ENCODE data around the gene BTBD10. TPM values are rescaled to one million over a fixed set of nuclear protein-coding genes. Genes with fewer than 3 reads are reported as not detected.

Gene BTBD10
- total RNA-seq, 1 experiment from 2014 or later, result 18.4 TPM

DNA sequence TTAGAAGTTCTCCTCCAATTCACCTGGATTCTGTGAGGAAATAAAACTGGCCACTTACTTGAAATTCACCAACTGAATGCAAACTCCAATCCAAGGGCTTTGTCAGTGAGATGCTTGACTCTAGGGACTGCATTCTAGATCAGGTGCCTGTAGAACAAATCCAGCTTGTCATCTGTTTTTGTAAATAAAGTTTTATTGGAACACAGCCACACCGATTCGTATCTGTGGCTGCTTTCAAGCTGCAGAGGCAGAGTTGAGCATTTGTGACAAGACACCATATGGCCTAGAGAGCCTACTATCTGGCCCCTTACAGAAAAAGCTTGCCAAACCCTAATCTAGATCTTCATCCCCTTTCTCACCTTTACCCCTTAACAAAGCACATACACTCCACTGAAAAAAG, 82.3 kb downstream of the BTBD10 start:
- H3K27ac ChIP-seq (ENCODE audit: low read depth, low read length, poor library complexity, severe bottlenecking), result no peak overlapping the region
- CTCF ChIA-PET, result no interaction called here
- DNase-seq (ENCODE audit: low spot score), result no peak
- no peak overlapping the region for H3K4me3 ChIP-seq (ENCODE audit: low read depth, low read length, poor library complexity, severe bottlenecking)
- no peaks in the 10 kb centered on the region for H3K27me3 ChIP-seq (replicated peaks; ENCODE audit: insufficient read depth, low read depth, low read length, poor library complexity)
- no TSS peak for BruUV-seq (replicated peaks)
- intact Hi-C loops (cut with micrococcal nuclease; ENCODE audit: unreplicated experiment), result no loop called here
- no peaks in the 10 kb centered on the region for H3K9me3 ChIP-seq (ENCODE audit: low read depth, low read length, poor library complexity, severe bottlenecking)
- H3K4me1 ChIP-seq (ENCODE audit: insufficient read depth, low read length, poor library complexity, severe bottlenecking), result no peaks in the 10 kb centered on the region
- H3K36me3 ChIP-seq (ENCODE audit: insufficient read depth, low read length, poor library complexity, severe bottlenecking), result peaks cover 4% of the 10 kb centered on the region
- no peak for TF ChIP-seq EZH2 (IDR thresholded peaks at IDR 0.05; ENCODE audit: borderline replicate concordance, low read depth, low read length, poor library complexity, severe bottlenecking)
- TF ChIP-seq, protein P1, sequence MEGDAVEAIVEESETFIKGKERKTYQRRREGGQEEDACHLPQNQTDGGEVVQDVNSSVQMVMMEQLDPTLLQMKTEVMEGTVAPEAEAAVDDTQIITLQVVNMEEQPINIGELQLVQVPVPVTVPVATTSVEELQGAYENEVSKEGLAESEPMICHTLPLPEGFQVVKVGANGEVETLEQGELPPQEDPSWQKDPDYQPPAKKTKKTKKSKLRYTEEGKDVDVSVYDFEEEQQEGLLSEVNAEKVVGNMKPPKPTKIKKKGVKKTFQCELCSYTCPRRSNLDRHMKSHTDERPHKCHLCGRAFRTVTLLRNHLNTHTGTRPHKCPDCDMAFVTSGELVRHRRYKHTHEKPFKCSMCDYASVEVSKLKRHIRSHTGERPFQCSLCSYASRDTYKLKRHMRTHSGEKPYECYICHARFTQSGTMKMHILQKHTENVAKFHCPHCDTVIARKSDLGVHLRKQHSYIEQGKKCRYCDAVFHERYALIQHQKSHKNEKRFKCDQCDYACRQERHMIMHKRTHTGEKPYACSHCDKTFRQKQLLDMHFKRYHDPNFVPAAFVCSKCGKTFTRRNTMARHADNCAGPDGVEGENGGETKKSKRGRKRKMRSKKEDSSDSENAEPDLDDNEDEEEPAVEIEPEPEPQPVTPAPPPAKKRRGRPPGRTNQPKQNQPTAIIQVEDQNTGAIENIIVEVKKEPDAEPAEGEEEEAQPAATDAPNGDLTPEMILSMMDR (conservative IDR thresholded peaks at IDR 0.05; ENCODE audit: low read depth, low read length), result no peak
- POLR2A ChIA-PET (ENCODE audit: low non-redundant PET), result no interaction called here

DNA sequence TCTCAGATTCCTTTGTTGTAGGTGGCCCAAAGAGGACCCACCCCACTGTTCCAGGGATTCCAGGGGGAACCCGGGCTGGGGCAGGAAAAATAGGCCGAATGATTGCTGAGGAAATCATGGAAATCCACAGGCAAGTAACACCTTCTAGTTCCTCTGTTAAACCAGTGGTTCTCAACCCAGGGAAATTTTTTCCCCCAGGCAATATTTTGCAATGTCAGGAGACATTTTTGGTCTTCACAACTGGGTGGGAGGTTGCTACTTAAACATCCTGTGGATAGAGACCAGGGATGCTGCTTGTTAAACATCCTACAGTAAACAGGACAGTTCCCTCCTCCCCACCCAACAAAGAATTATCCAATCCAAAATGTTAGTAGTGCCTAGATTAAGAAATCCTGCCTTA, 84.7 kb downstream of the BTBD10 start:
- no TSS peak for BruUV-seq (replicated peaks)
- POLR2A ChIA-PET (ENCODE audit: low non-redundant PET), result no interaction called here

DNA sequence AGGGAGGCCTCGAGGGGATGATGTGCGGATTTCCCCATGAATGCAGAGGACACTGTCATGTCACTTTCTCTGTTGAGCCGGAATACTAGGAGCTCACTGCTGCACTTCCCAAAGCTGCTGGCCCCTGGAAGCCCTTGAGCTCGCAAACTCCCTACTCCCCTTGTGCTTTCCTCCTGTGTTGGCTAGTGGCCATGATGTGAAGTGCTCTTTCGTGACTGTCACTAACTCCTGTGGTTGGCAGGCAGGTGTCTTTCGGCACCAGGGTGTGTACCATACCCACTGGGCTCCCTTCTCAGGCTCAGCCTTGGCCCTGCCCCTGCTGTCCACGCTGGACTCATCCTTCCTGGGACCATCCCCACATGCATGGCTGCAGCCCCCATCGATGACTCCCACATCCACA, 86.2 kb downstream of the BTBD10 start:
- no peak for DNase-seq (ENCODE audit: low spot score)
- Histone ChIP-seq H3K4me1 (ENCODE audit: insufficient read depth, low read length, poor library complexity, severe bottlenecking) (no peaks in the 10 kb centered on the region), H3K4me3 (ENCODE audit: low read depth, low read length, poor library complexity, severe bottlenecking) (no peak overlapping the region), H3K27ac (ENCODE audit: low read depth, low read length, poor library complexity, severe bottlenecking) (no peak overlapping the region), H3K9me3 (ENCODE audit: low read depth, low read length, poor library complexity, severe bottlenecking) (no peaks in the 10 kb centered on the region), H3K36me3 (ENCODE audit: insufficient read depth, low read length, poor library complexity, severe bottlenecking) (no peaks in the 10 kb centered on the region), H3K27me3 (replicated peaks; ENCODE audit: insufficient read depth, low read depth, low read length, poor library complexity) (no peaks in the 10 kb centered on the region)
- intact Hi-C loops (cut with micrococcal nuclease; ENCODE audit: unreplicated experiment), result no loop called here
- TF ChIP-seq EZH2 (IDR thresholded peaks at IDR 0.05; ENCODE audit: borderline replicate concordance, low read depth, low read length, poor library complexity, severe bottlenecking), result no peak
- TF ChIP-seq, protein P1 (conservative IDR thresholded peaks at IDR 0.05; ENCODE audit: low read depth, low read length), result no peak
- POLR2A ChIA-PET (ENCODE audit: low non-redundant PET), result no interaction called here
- no TSS peak for BruUV-seq (replicated peaks)
- CTCF ChIA-PET, result no interaction called here

More for the DNA sequence above, 84.7 kb downstream of the BTBD10 start:
- Histone ChIP-seq H3K27ac (ENCODE audit: low read depth, low read length, poor library complexity, severe bottlenecking) (no peak overlapping the region), H3K36me3 (ENCODE audit: insufficient read depth, low read length, poor library complexity, severe bottlenecking) (no peaks in the 10 kb centered on the region), H3K4me3 (ENCODE audit: low read depth, low read length, poor library complexity, severe bottlenecking) (no peak overlapping the region), H3K9me3 (ENCODE audit: low read depth, low read length, poor library complexity, severe bottlenecking) (no peaks in the 10 kb centered on the region), H3K4me1 (ENCODE audit: insufficient read depth, low read length, poor library complexity, severe bottlenecking) (no peaks in the 10 kb centered on the region), H3K27me3 (replicated peaks; ENCODE audit: insufficient read depth, low read depth, low read length, poor library complexity) (no peaks in the 10 kb centered on the region)
- intact Hi-C loops (cut with micrococcal nuclease; ENCODE audit: unreplicated experiment), result no loop called here
- CTCF ChIA-PET, result no interaction called here
- TF ChIP-seq, protein P1 (conservative IDR thresholded peaks at IDR 0.05; ENCODE audit: low read depth, low read length), result no peak
- no peak for TF ChIP-seq EZH2 (IDR thresholded peaks at IDR 0.05; ENCODE audit: borderline replicate concordance, low read depth, low read length, poor library complexity, severe bottlenecking)
- DNase-seq (ENCODE audit: low spot score), result no peak

Measured in A673 (cell line).